SK-N-SH treated with all-trans-retinoic acid at 6 μM for 48 hours (cell line): ENCODE measurements around the gene ASB9.

Experiments used
- ATAC-seq: fragments of 200-7000 bp; cut with Tn5 transposase; 3 replicates; pipeline ENCODE4 v1.9.1; 2020; ENCODE audit warnings: mild to moderate bottlenecking, moderate library complexity
- ARNTL ChIP-seq: fragments of 450-650 bp; formaldehyde crosslinking; IDR thresholded peaks from 2 replicates; pipeline ENCODE4 v1.5.0; 2020; ENCODE audit warnings: low read depth, mild to moderate bottlenecking, moderate library complexity, borderline replicate concordance
- BACH2 ChIP-seq: fragments of 250-450 bp; sonication (Bioruptor Pico); IDR thresholded peaks from 2 replicates; pipeline ENCODE4 v1.9.0; 2021; ENCODE audit warnings: mild to moderate bottlenecking, borderline replicate concordance
- CREB5 ChIP-seq: fragments of 250-450 bp; sonication (Bioruptor Pico); IDR thresholded peaks from 2 replicates; pipeline ENCODE4 v1.5.1; 2020; ENCODE audit warnings: low read depth, mild to moderate bottlenecking, moderate library complexity
- ESRRG ChIP-seq: fragments of 250-450 bp; sonication (Bioruptor Pico); IDR thresholded peaks from 2 replicates; pipeline ENCODE4 v1.6.1; 2021; ENCODE audit warnings: mild to moderate bottlenecking
- GLIS3 ChIP-seq: fragments of 250-450 bp; sonication (Bioruptor Pico); IDR thresholded peaks from 2 replicates; pipeline ENCODE4 v1.5.0; 2020; ENCODE audit warnings: mild to moderate bottlenecking, moderate library complexity
- OSR1 ChIP-seq: fragments of 250-450 bp; sonication (Bioruptor Pico); IDR thresholded peaks from 2 replicates; pipeline ENCODE4 v1.8.0; 2022; ENCODE audit warnings: moderate library complexity, mild to moderate bottlenecking, inconsistent platforms
- PATZ1 ChIP-seq: fragments of 250-450 bp; sonication (Bioruptor Pico); IDR thresholded peaks from 2 replicates; pipeline ENCODE4 v1.8.0; 2020; ENCODE audit warnings: mild to moderate bottlenecking, moderate library complexity, borderline replicate concordance
- POU6F1 ChIP-seq: fragments of 250-450 bp; sonication (Bioruptor Pico); IDR thresholded peaks from 2 replicates; pipeline ENCODE4 v1.8.0; 2021; ENCODE audit warnings: low read depth, mild to moderate bottlenecking, moderate library complexity, borderline replicate concordance
- PPARA ChIP-seq: fragments of 250-450 bp; sonication (Bioruptor Pico); IDR thresholded peaks from 2 replicates; pipeline ENCODE4 v1.5.0; 2020; ENCODE audit warnings: mild to moderate bottlenecking, borderline replicate concordance
- RARB ChIP-seq: fragments of 250-450 bp; sonication (Bioruptor Pico); IDR thresholded peaks from 2 replicates; pipeline ENCODE4 v1.8.0; 2021; ENCODE audit warnings: mild to moderate bottlenecking, moderate library complexity
- SNAI2 ChIP-seq: fragments of 250-450 bp; sonication (Bioruptor Pico); IDR thresholded peaks from 2 replicates; pipeline ENCODE4 v1.5.0; 2020; ENCODE audit warnings: mild to moderate bottlenecking, moderate library complexity
- TCF4 ChIP-seq: fragments of 250-450 bp; sonication (Bioruptor Pico); IDR thresholded peaks from 2 replicates; pipeline ENCODE4 v1.8.0; 2021; ENCODE audit warnings: mild to moderate bottlenecking, moderate library complexity, borderline replicate concordance
- ZC3H10 ChIP-seq: fragments of 250-450 bp; sonication (Bioruptor Pico); IDR thresholded peaks from 2 replicates; pipeline ENCODE4 v1.5.1; 2021; ENCODE audit warnings: mild to moderate bottlenecking, moderate library complexity
- ZFP30 ChIP-seq: fragments of 450-650 bp; formaldehyde crosslinking; IDR thresholded peaks from 2 replicates; pipeline ENCODE4 v1.5.0; 2022; ENCODE audit warnings: mild to moderate bottlenecking, moderate library complexity
- ZNF565 ChIP-seq: fragments of 450-650 bp; formaldehyde crosslinking; conservative IDR thresholded peaks from 2 replicates; pipeline ENCODE4 v1.5.0; 2020; ENCODE audit warnings: low read depth, mild to moderate bottlenecking, moderate library complexity
- ZNF70 ChIP-seq: fragments of 450-650 bp; formaldehyde crosslinking; IDR thresholded peaks from 2 replicates; pipeline ENCODE4 v1.5.0; 2020; ENCODE audit warnings: mild to moderate bottlenecking, moderate library complexity
- ZNF8 ChIP-seq: fragments of 450-650 bp; formaldehyde crosslinking; IDR thresholded peaks from 2 replicates; pipeline ENCODE4 v1.5.0; 2020; ENCODE audit warnings: mild to moderate bottlenecking, moderate library complexity
- TF ChIP-seq, protein P1 (sequence below): fragments of 250-450 bp; sonication (Bioruptor Pico); IDR thresholded peaks from 2 replicates; pipeline ENCODE4 v1.5.1; 2021; ENCODE audit warnings: mild to moderate bottlenecking, moderate library complexity
- TF ChIP-seq, protein P2 (sequence below): fragments of 250-450 bp; sonication (Bioruptor Pico); IDR thresholded peaks from 2 replicates; pipeline ENCODE4 v1.5.0; 2020; ENCODE audit warnings: mild to moderate bottlenecking, moderate library complexity

ASB9 gene

DNA sequence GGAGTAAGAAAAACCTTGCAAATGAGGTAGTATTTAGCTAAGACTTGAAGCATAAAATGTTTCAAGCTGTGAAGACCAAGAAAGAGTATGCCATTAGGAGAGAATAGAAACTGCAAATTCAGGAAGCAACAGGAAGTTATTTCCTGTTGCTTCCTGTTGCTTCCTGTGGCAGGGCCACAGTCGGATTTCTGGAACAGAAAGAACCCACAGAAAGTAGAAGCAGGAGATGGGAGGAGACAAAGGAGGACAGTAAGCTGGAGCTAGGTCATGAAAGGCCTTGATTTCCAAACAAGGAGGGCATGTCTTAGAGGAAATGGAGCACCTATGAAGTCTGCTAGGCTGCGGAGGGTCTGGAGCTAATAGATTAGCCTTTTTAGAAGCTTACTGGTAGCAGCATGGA is 28.3 kb upstream of the ASB9 start (continued):
- TF ChIP-seq PATZ1 (CRISPR knock-in tag), result no peak
- no peak for TF ChIP-seq SNAI2 (CRISPR knock-in tag)

DNA sequence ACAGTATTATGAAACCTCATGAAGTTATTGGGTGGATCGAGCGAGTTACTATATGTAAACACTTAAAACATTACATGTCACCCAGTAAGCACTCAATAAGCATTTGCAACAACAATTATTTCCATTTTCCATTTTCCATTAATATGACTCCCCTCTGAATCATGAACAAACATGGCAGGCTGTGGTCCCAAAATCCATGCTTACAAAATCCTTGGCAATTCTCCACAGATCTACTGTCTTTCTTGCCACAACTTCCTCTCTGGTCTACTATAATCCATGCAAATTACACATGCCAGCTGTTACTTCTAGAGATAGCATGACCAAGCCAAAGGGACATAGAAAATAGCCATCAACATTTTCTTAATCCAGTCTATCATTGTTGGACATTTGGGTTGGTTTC is 23.6 kb upstream of the ASB9 start:
- TF ChIP-seq ZNF70 (CRISPR knock-in tag) (no peak), OSR1 (CRISPR knock-in tag) (no peak), GLIS3 (CRISPR knock-in tag) (no peak), PPARA (CRISPR knock-in tag) (no peak), BACH2 (CRISPR knock-in tag) (no peak), PATZ1 (CRISPR knock-in tag) (no peak)
- TF ChIP-seq, protein P1, sequence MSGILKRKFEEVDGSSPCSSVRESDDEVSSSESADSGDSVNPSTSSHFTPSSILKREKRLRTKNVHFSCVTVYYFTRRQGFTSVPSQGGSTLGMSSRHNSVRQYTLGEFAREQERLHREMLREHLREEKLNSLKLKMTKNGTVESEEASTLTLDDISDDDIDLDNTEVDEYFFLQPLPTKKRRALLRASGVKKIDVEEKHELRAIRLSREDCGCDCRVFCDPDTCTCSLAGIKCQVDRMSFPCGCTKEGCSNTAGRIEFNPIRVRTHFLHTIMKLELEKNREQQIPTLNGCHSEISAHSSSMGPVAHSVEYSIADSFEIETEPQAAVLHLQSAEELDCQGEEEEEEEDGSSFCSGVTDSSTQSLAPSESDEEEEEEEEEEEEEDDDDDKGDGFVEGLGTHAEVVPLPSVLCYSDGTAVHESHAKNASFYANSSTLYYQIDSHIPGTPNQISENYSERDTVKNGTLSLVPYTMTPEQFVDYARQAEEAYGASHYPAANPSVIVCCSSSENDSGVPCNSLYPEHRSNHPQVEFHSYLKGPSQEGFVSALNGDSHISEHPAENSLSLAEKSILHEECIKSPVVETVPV (CRISPR knock-in tag), result no peak
- TF ChIP-seq, all 23 proteins: peak for 0
- no peak for ATAC-seq

GRCh38 chrX:15292861-15293260 is 23.0 kb upstream of the ASB9 start:
- no peak for TF ChIP-seq GLIS3 (CRISPR knock-in tag)
- no peak for TF ChIP-seq ZFP30 (CRISPR knock-in tag)
- TF ChIP-seq PPARA (CRISPR knock-in tag), result no peak
- no peak for TF ChIP-seq ESRRG
- no peak for TF ChIP-seq POU6F1 (CRISPR knock-in tag)
- TF ChIP-seq, protein P1 (CRISPR knock-in tag), result no peak
- TF ChIP-seq, protein P2, sequence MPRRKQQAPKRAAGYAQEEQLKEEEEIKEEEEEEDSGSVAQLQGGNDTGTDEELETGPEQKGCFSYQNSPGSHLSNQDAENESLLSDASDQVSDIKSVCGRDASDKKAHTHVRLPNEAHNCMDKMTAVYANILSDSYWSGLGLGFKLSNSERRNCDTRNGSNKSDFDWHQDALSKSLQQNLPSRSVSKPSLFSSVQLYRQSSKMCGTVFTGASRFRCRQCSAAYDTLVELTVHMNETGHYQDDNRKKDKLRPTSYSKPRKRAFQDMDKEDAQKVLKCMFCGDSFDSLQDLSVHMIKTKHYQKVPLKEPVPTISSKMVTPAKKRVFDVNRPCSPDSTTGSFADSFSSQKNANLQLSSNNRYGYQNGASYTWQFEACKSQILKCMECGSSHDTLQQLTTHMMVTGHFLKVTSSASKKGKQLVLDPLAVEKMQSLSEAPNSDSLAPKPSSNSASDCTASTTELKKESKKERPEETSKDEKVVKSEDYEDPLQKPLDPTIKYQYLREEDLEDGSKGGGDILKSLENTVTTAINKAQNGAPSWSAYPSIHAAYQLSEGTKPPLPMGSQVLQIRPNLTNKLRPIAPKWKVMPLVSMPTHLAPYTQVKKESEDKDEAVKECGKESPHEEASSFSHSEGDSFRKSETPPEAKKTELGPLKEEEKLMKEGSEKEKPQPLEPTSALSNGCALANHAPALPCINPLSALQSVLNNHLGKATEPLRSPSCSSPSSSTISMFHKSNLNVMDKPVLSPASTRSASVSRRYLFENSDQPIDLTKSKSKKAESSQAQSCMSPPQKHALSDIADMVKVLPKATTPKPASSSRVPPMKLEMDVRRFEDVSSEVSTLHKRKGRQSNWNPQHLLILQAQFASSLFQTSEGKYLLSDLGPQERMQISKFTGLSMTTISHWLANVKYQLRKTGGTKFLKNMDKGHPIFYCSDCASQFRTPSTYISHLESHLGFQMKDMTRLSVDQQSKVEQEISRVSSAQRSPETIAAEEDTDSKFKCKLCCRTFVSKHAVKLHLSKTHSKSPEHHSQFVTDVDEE (CRISPR knock-in tag), result no peak
- no peak for TF ChIP-seq SNAI2 (CRISPR knock-in tag)
- no peak for TF ChIP-seq BACH2 (CRISPR knock-in tag)
- no peak for TF ChIP-seq CREB5 (CRISPR knock-in tag)
- TF ChIP-seq RARB, result no peak
- no peak for TF ChIP-seq ZC3H10 (CRISPR knock-in tag)
- TF ChIP-seq ZNF565 (CRISPR knock-in tag), result no peak
- TF ChIP-seq ARNTL, result no peak
- no peak for TF ChIP-seq TCF4 (CRISPR knock-in tag)
- TF ChIP-seq ZNF8, result no peak
- no peak for TF ChIP-seq PATZ1 (CRISPR knock-in tag)

More at GRCh38 chrX:15292861-15293260, 23.0 kb upstream of the ASB9 start:
- no peak for ATAC-seq
